ENCODE results near the gene ZNF514.
A peak's percentile ranks its signal among the peaks of the same experiment; 100 is the strongest.
"Not testable (repeated sequence)": the region's sequence is repeated elsewhere in the genome, so short reads cannot be mapped to it uniquely, and the experiment has no call there.

The ZNF514 gene

DNA sequence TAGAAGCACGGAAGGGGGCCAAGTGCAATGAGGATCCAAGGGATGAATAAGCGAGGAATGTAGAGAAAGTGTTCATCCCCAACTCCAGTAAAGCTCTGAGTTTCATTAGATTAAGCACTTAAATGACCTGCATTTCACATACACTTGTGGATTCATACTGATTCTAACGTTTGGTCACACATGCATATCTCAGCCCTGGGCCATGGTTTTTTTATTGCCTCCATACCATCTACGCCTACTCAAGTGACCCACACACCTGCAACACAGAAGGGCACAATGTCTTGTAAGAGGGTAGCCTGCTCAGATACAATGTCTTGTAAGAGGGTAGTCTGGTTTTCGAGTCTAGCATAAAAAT is 37.5 kb downstream of the ZNF514 start:
- no peak for DNase-seq

DNA sequence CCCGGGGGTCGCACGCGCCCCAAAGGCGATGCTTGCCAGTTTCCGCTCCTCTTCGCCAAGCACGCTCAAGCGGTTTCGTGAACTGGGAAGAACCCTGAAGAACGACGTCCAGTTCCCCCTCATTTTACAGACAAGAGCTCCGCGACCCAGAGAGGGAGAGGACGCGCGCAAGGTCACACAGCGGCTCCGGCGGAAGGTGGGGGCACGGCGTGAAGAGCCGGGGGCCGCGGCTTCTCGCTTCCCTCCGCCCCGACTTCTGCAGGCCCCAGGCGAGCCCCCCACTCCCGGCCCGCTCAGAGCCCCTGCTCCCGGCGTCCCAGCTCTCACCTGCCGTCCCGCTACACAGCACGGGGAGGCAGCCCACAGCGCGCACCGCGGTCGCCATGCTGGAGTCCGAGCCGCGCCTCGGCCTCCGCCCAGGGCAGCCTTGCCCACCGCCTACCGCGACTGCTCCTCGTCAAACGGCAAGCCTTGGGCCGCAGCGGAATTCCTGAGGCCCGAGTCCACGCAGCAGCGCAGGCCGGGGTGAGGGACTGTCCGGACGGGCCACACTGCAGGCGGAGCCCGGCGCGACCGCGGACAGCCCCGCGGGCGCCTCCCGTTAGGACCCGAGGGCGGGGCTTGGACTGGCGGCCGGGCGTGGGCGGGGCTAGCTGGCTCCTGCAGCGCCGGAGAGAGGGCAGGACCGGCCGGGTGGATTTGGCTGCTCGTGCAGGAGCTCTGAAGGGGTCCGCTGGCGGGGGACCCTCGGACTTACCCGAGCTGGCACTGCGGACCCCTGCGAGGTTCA is 38.0 kb downstream of the ZNF514 start, which contains the start of gene MRPS5:
MRPS5 (minus strand) TSS at position 402 of the 790 bp plus-strand sequence; CDS start at position 385, 17 bp downstream.
- peak; percentile 50 to 70 for DNase-seq

DNA sequence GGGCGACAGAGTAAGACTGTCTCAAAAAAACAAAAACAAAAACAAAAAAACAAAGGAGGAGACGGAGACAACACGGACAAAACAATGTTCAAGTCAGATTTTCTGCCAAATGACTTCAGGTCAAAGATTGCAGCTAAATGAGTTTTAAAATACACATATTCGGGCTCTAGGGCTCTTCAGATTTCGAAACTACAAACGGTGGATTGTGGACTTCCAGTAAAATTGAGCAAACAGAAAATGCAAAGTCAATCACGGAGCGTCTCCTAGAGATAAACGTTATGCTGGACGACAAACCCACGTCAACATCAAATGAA is 38.6 kb downstream of the ZNF514 start:
- no peak for DNase-seq

DNA sequence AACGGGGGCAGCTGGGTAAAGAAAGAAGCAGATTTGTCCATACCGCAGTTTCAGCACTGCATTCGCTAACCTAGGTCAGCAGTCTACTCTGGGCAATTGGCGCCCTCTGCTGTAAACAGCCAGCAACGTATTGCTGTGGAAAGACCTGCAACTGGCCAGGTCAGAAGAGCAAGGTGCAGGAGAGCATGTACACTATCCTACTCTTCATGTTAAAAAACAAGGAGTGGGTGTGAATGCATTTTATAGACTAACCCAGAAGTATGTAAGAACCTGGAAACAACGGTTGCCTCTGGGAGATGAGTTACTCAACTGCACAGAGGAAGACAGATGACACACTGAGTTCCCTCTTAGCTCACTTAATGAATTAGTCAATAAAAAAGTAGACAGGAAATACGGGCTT is 44.2 kb downstream of the ZNF514 start:
- DNase-seq, result peak; percentile 47 to 65

DNA sequence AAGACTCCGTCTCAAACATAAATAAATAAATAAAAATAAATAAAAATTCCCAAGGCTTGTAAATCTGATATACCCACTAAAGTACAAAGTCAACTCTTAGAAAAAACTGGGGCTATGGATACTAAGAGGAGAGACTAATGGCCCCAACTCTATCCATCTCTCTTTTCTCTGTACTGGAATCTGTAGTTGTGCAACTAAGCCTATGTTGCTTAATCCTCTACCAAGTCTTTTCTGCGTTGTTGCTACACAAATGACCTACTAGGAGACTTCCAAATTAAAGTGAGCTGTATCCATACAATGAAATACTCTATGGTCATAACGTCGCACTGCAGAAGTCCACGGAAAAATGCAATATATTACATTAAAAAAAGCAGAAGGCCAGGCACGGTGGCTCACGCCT is 46.2 kb downstream of the ZNF514 start:
- no peak for DNase-seq

DNA sequence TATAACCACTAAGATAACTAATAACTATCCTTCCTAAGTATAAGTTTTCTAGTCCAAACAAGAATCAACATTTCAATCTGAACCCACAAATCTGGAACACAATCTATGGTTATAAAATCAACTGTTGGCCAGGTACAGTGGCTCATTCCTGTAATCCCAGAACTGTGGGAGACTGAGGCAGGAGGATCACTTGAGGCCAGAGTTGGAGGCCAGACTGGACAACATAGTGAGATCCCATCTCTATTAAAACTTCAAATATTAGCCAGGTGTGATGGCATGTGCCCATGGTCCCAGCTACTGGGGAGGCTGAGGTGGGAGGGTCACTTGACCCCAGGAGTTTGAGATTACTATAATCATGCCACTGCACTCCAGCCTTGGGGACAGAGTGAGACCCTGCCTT is 49.3 kb downstream of the ZNF514 start:
- no peak for DNase-seq

DNA sequence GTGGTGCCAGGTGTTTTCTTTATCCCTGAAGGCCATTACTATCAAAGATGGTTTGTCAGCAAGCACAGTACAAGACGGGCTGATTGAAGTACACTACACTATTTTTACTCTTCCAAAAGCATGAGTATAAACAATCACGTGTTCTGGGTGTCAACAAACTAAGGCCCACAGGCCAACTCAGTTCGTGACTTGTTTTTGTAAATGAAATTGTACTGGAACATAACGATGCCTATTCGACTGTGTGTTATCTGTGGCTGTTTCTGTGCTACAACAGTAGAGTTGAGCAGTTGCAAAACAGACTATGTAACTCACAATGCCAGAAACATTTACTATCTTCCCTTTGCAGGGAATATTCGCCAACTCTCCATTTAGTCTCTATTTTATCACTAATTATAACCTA is 50.4 kb downstream of the ZNF514 start:
- DNase-seq, result no peak

DNA sequence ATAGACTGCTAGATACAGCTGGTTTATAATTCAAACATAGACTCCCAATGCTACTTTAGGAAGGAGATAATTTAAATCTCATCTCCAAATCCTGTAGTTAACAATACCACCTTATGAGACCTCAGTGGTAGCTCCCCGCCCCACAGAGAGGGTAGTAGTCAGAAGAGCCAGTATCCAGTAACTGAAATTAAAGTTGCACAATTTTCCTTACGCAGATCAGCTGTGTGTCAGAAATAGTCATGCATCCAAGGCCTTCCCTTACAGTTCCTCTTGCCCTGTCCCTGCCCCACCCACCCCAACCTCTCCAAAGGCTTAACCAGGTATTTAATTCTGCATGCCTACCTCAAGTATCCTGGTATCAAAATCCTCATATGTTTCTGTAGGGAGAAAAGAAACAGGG is 53.6 kb downstream of the ZNF514 start:
- DNase-seq, result no peak

DNA sequence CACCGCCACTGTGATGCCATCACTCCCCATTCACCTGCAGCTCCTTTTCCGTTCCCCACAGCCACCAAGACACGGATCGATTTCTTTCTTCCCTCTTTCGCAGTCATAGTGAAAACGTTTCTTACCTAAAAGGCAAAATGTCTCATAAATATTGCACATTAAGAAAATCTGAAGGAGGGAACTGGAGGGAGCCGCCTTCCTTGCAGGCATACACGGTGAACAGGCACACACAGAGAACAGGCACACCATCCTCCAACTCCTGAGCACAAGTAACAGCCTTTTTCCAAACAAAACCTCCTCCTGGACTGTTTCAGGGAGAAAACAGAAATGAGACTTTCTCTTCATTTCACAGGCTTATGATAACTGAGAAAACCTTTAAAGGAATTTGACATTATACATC is 55.0 kb downstream of the ZNF514 start:
- no peak for DNase-seq

DNA sequence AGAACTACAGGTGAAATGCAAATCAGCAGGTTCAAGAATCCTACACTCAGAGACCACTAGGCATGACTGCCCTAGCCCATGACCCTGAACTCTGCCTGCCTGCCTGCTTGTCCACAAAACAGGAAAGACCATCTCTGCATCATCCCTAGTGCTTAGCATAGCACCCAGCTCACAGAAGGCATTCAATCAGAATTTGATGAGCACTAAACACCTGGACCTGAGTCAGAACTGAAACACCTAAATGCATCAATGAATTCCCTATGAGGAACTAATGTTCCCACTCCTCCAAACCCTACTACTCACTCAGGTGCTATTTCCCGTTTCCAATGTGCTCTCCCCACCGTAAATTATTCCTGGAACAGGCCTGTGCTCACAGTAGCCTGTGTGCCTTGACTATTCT is 59.7 kb downstream of the ZNF514 start:
- no peak for DNase-seq

DNA sequence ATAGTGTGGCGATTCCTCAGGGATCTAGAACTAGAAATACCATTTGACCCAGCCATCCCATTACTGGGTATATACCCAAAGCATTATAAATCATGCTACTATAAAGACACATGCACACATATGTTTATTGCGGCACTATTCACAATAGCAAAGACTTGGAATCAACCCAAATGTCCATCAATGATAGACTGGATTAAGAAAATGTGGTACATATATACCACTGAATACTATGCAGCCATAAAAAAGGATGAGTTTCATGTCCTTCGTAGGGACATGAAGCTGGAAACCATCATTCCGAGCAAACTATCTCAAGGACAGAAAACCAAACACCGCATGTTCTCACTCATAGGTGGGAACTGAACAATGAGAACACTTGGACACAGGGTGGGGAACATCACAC is 61.4 kb downstream of the ZNF514 start:
- not testable (repeated sequence) for DNase-seq

Measured in NCI-H1930 (cell line).